GM12878 (cell line): Measurements from ENCODE around the gene SHC3. TPM values are rescaled to one million over a fixed set of nuclear protein-coding genes. Genes with fewer than 3 reads are reported as not detected.

Experiments used
- ATAC-seq: fragments of 200-7000 bp; cut with Tn5 transposase; 3 replicates; pipeline ENCODE4 v1.9.1; 2020; ENCODE audit warnings: mild to moderate bottlenecking, moderate library complexity
- BruUV-seq: library from RNA; stranded (reverse); fragments of 400-500 nt; replicated peaks from 2 replicates; lab custom pipeline; 2021; lab: Mats Ljungman, UMichigan
- CTCF ChIA-PET: fragments of 300-600 bp; sonication (Branson Sonifier 250); formaldehyde crosslinking; extraction: SDS; loops from one replicate; lab custom pipeline; 2021; ENCODE audit warnings: inconsistent platforms; lab: Yijun Ruan, JAX
- POLR2A ChIA-PET: fragments of 350-600 bp; formaldehyde crosslinking; extraction: SDS; loops from one replicate; lab custom pipeline; 2021; ENCODE audit warnings: inconsistent platforms; lab: Charles Lee
- RAD21 ChIA-PET: fragments of 300-600 bp; sonication (Branson Sonifier 250); formaldehyde crosslinking; loops from one replicate; lab custom pipeline; 2023; ENCODE audit warnings: antibody characterized with exemption; ENCODE audit not compliant: unreplicated experiment; lab: Charles Lee
- SMC1A ChIA-PET: fragments of 300-600 bp; sonication (Branson Sonifier 250); formaldehyde crosslinking; loops from one replicate; lab custom pipeline; 2023; ENCODE audit not compliant: unreplicated experiment, uncharacterized antibody; lab: Charles Lee
- DNase-seq: peaks from one replicate; pipeline ENCODE4 v3.0.0-alpha.2; 2011; ENCODE audit warnings: low read depth, low spot score
- FAIRE-seq: peaks from 3 replicates; lab custom pipeline; 2011; peaks lifted over from hg19 to GRCh38; lab: Jason Lieb, UNC
- H2AFZ ChIP-seq: 2 replicates; pipeline ENCODE4 v1.6.0; 2011; ENCODE audit warnings: low read depth, low read length, control low read depth; ENCODE audit not compliant: control insufficient read depth
- H3K27ac ChIP-seq: 2 replicates; pipeline ENCODE4 v1.5.1; 2011; ENCODE audit warnings: control low read depth; ENCODE audit not compliant: control insufficient read depth, insufficient read depth
- H3K27me3 ChIP-seq, 2 experiments: replicated peaks in 1 of 2; 2 replicates each; pipeline versions ENCODE4 v1.6.0 to v1.6.1; 2011; ENCODE audit warnings: low read length in 1 of 2; ENCODE audit not compliant: control insufficient read depth in 2 of 2, insufficient read depth in 2 of 2
- H3K36me3 ChIP-seq, 2 experiments: 2 replicates each; pipeline ENCODE4 v1.5.1; 2011; ENCODE audit warnings: low read length in 1 of 2; ENCODE audit not compliant: control insufficient read depth in 2 of 2, insufficient read depth in 2 of 2
- H3K4me1 ChIP-seq: 2 replicates; pipeline ENCODE4 v1.6.1; 2011; ENCODE audit warnings: mild to moderate bottlenecking, low read length, moderate library complexity, mixed read lengths; ENCODE audit not compliant: control insufficient read depth, insufficient read depth
- H3K4me2 ChIP-seq: 2 replicates; pipeline ENCODE4 v1.6.0; 2011; ENCODE audit warnings: control low read depth; ENCODE audit not compliant: control insufficient read depth, insufficient read depth
- H3K4me3 ChIP-seq: fragments of 200-600 bp; sonication (generic); 2 replicates; pipeline ENCODE4 v1.5.1; 2016
- H3K79me2 ChIP-seq: 2 replicates; pipeline ENCODE4 v1.6.0; 2011; ENCODE audit warnings: low read length; ENCODE audit not compliant: control insufficient read depth, insufficient read depth
- H3K9ac ChIP-seq: 2 replicates; pipeline ENCODE4 v1.8.0; 2011; ENCODE audit warnings: low read length, control low read depth, mixed read lengths; ENCODE audit not compliant: control insufficient read depth, insufficient read depth
- H3K9me3 ChIP-seq: replicated peaks from 3 replicates; pipeline ENCODE4 v1.5.1; 2011; ENCODE audit warnings: mild to moderate bottlenecking, low read length; ENCODE audit not compliant: control insufficient read depth, insufficient read depth
- H4K20me1 ChIP-seq: 2 replicates; pipeline ENCODE4 v1.6.0; 2011; ENCODE audit not compliant: control insufficient read depth, insufficient read depth
- BHLHE40 ChIP-seq, 2 experiments: fragments of 450-650 bp in 1 of 2; IDR thresholded peaks; 2 replicates each; pipeline ENCODE4 v1.6.1; 2011 to 2017; ENCODE audit warnings: low read depth in 2 of 2, borderline replicate concordance in 1 of 2, improper control_type of control experiment in 1 of 2, low read length in 1 of 2, mild to moderate bottlenecking in 1 of 2
- ELK1 ChIP-seq: IDR thresholded peaks from 2 replicates; pipeline ENCODE4 v1.6.1; 2012; ENCODE audit warnings: low read depth, low read length, improper control_type of control experiment
- EZH2 ChIP-seq: IDR thresholded peaks from 2 replicates; pipeline ENCODE4 v1.6.1; 2012; ENCODE audit warnings: low read depth, mild to moderate bottlenecking, control low read depth, inconsistent platforms, low read length, borderline replicate concordance; ENCODE audit not compliant: control insufficient read depth
- HDAC6 ChIP-seq: fragments of 200-600 bp; sonication (generic); IDR thresholded peaks from one replicate; pipeline ENCODE4 v1.8.0; 2017; ENCODE audit warnings: antibody characterized with exemption; ENCODE audit not compliant: unreplicated experiment
- IRF5 ChIP-seq: fragments of 450-650 bp; IDR thresholded peaks from 2 replicates; pipeline ENCODE4 v1.6.1; 2017; ENCODE audit warnings: borderline replicate concordance
- MLLT1 ChIP-seq: fragments of 450-650 bp; IDR thresholded peaks from 2 replicates; pipeline ENCODE4 v1.6.1; 2016; ENCODE audit warnings: mild to moderate bottlenecking
- MTA3 ChIP-seq: IDR thresholded peaks from 2 replicates; pipeline ENCODE4 v1.6.1; 2012; ENCODE audit warnings: low read length, inconsistent platforms, borderline replicate concordance
- NBN ChIP-seq: fragments of 450-650 bp; IDR thresholded peaks from 2 replicates; pipeline ENCODE4 v1.6.1; 2016
- NR2F1 ChIP-seq: fragments of 450-650 bp; conservative IDR thresholded peaks from 2 replicates; pipeline ENCODE4 v1.6.1; 2017; ENCODE audit warnings: mild to moderate bottlenecking
- RCOR1 ChIP-seq: conservative IDR thresholded peaks from 2 replicates; pipeline ENCODE4 v1.6.1; 2012; ENCODE audit warnings: low read depth, low read length, improper control_type of control experiment
- RELB ChIP-seq: fragments of 450-650 bp; IDR thresholded peaks from 2 replicates; pipeline ENCODE4 v1.6.1; 2017; ENCODE audit warnings: low read depth, mild to moderate bottlenecking, moderate library complexity
- ZBTB40 ChIP-seq: fragments of 450-650 bp; IDR thresholded peaks from 2 replicates; pipeline ENCODE4 v1.6.1; 2016; ENCODE audit warnings: mild to moderate bottlenecking, moderate library complexity, borderline replicate concordance
- WGBS: methylation state at CpG from one replicate; pipeline ENCODE4 v1.1.6; 2016; ENCODE audit warnings: low lambda C conversion rate; ENCODE audit not compliant: insufficient replicate concordance, insufficient coverage; ENCODE audit errors: missing lambda C conversion rate; 5-methylcytosine and 5-hydroxymethylcytosine counted together
- in situ Hi-C: fragments of 300-500 bp; cut with MboI; formaldehyde crosslinking; loops from 9 replicates; pipeline ENCODE4 v1.14.3; 2018; ENCODE audit warnings: mixed read lengths
- intact Hi-C: fragments of 100-400 bp; cut with micrococcal nuclease; formaldehyde crosslinking; loops from one replicate; pipeline ENCODE4 v1.14.2; 2022; ENCODE audit not compliant: unreplicated experiment
- polyA plus RNA-seq, 11 experiments: library from polyadenylated mRNA; depleted of rRNA in 4 of 11; unstranded in 6 of 11; stranded (reverse) in 5 of 11; fragments of >200 nt; fragmentation: Nextera tagmentation in 4 of 11; fragmentation: Illumina TruSeq in 1 of 11; extraction: Ambion mirVana in 4 of 11; extraction: Trizol in 1 of 11; gene quantifications; 1 replicate in 1 of 11; 2 replicates in 10 of 11; pipeline versions ENCODE4 v1.2.1 to v1.2.3, GENCODE V29; 2011 to 2016; ENCODE audit warnings: inconsistent platforms in 2 of 11, missing spikeins in 2 of 11, low read depth in 1 of 11
- total RNA-seq, 4 experiments: library from RNA; depleted of rRNA in 3 of 4; stranded (reverse); fragments of >200 nt in 3 of 4; fragmentation: Illumina TruSeq in 1 of 4; extraction: Trizol in 1 of 4; gene quantifications; 2 replicates each; pipeline versions ENCODE4 v1.2.1 to v1.2.3, GENCODE V29; 2013 to 2021

The SHC3 gene
- total and polyA plus RNA-seq, 10 of the 15 experiments (the other 5 are each of a cell fraction or from before 2014, with no cell fraction given) = 0.01 to 0.06 TPM; not detected in 8

- no peak for ATAC-seq
- H3K36me3 ChIP-seq = no peaks in the 10 kb centered on the region
- intact Hi-C loops = no loop called here
Measured at GRCh38 chr9:89225587-89225986, 47.0 kb upstream of the SHC3 start.

More at GRCh38 chr9:89225587-89225986, 47.0 kb upstream of the SHC3 start:
- SMC1A ChIA-PET = no interaction called here
- Histone ChIP-seq H3K9me3 (no peaks in the 10 kb centered on the region), H2AFZ (no peak overlapping the region), H3K9ac (no peak overlapping the region), H3K4me1 (no peaks in the 10 kb centered on the region), H3K27me3 (no peaks in the 10 kb centered on the region; a peak in 1 of 4 replicates), H4K20me1 (no peaks in the 10 kb centered on the region), H3K79me2 (no peaks in the 10 kb centered on the region), H3K4me3 (no peak overlapping the region), H3K4me2 (no peak overlapping the region), H3K27ac (no peak overlapping the region)
- RAD21 ChIA-PET = no interaction called here
- WGBS = 23% methylated on average over 5 of the region's 5 CpGs
- FAIRE-seq (no peak), DNase-seq (no peak)
- no TSS peak for BruUV-seq
- CTCF ChIA-PET = no interaction called here
- POLR2A ChIA-PET = no interaction called here
- in situ Hi-C loops = no loop called here
- TF ChIP-seq NBN (no peak), ELK1 (no peak), RELB (no peak), MTA3 (no peak), NR2F1 (no peak), EZH2 (no peak), IRF5 (no peak), BHLHE40 (IDR thresholded peaks at IDR 0.05; ENCODE audit: borderline replicate concordance in 1 of 2, low read depth in 2 of 2, low read length in 1 of 2) (no peak), HDAC6 (no peak), MLLT1 (no peak), RCOR1 (no peak), ZBTB40 (no peak)
